Adrenal gland (tissue), 12 donors: ENCODE measurements around the gene ZNF428. TPM values are rescaled to one million over a fixed set of nuclear protein-coding genes. Genes with fewer than 3 reads are reported as not detected.

Experiments
- DNase-seq, 7 donors: peaks; one replicate each; pipeline ENCODE4 v3.0.0-alpha.2; 2019 to 2020
- H3K27ac ChIP-seq, 5 donors: fragments of 200-600 bp; sonication (generic) in 4 of 5; 1 replicate in 3 of 5; 2 replicates in 2 of 5; pipeline versions ENCODE4 v1.5.1 to v1.8.0; 2016 to 2020; ENCODE audit warnings: mild to moderate bottlenecking in 1 of 5
- H3K27me3 ChIP-seq: fragments of 200-600 bp; 2 replicates; pipeline ENCODE4 v1.8.0; 2021
- H3K36me3 ChIP-seq, 2 donors: fragments of 200-600 bp; replicated peaks in 1 of 2; 1 replicate in 1 of 2; 2 replicates in 1 of 2; pipeline versions ENCODE4 v1.5.1 to v1.8.0; 2018 to 2022
- H3K4me1 ChIP-seq, 2 donors: fragments of 200-600 bp; replicated peaks in 1 of 2; 1 replicate in 1 of 2; 2 replicates in 1 of 2; pipeline versions ENCODE4 v1.5.1 to v1.8.0; 2018 to 2021
- H3K4me3 ChIP-seq, 4 donors: fragments of 200-600 bp; sonication (generic) in 3 of 4; one replicate each; pipeline ENCODE4 v1.5.1; 2016 to 2018
- H3K9me3 ChIP-seq, 3 donors: fragments of 200-600 bp; sonication (generic) in 1 of 3; replicated peaks in 1 of 3; 1 replicate in 2 of 3; 2 replicates in 1 of 3; pipeline versions ENCODE4 v1.5.1 to v1.8.0; 2016 to 2021
- CTCF ChIP-seq, 6 experiments: fragments of 450-650 bp in 4 of 6; fragments of 200-600 bp in 2 of 6; sonication (generic) in 1 of 6; IDR thresholded peaks; 1 replicate in 5 of 6; 2 replicates in 1 of 6; pipeline versions ENCODE4 v1.5.1 to v1.8.0; 2016 to 2021; ENCODE audit warnings: antibody characterized with exemption in 6 of 6, mild to moderate bottlenecking in 2 of 6, moderate library complexity in 1 of 6
- POLR2A ChIP-seq, 2 donors: fragments of 450-650 bp; IDR thresholded peaks; one replicate each; pipeline ENCODE4 v1.6.1; 2017; ENCODE audit warnings: antibody characterized with exemption in 2 of 2, mild to moderate bottlenecking in 2 of 2, moderate library complexity in 1 of 2
- WGBS, 4 donors: extraction: QIAGEN DNeasy Blood & Tissue Kit in 2 of 4; methylation state at CpG; one replicate each; pipeline versions ENCODE4 v1.1.5 to v1.1.7; 2013 to 2017; 5-methylcytosine and 5-hydroxymethylcytosine counted together
- intact Hi-C, 2 donors: fragments of 100-400 bp; cut with DNase I; formaldehyde crosslinking; loops; one replicate each; pipeline versions ENCODE4 v1.14.1 to v1.15.0; 2022 to 2023
- polyA plus RNA-seq, 3 donors: library from polyadenylated mRNA; stranded (reverse); fragments of 200-250 nt in 2 of 3; fragments of 350-450 nt in 1 of 3; fragmentation: Illumina TruSeq in 1 of 3; extraction: RNeasy Lipid Tissue Mini Kit (QIAGEN cat#74804) in 1 of 3; gene quantifications; one replicate each; pipeline ENCODE4 v1.2.3, GENCODE V29; 2013 to 2014
- total RNA-seq, 9 donors: library from RNA; depleted of rRNA in 4 of 9; stranded (reverse); fragments of >200 nt in 4 of 9; fragments of 120-200 nt in 1 of 9; fragmentation: NEBNext Ultra II Directional in 1 of 9; extraction: Animal tissue kit (Norgen Biotek cat#: 25700) in 1 of 9; gene quantifications; one replicate each; pipeline versions ENCODE4 v1.1.0 to v1.2.4, GENCODE V29; 2013 to 2023
- donor health status: healthy with polysubstance abuse.
- donor health status: Bipolar disorder and iron deficiency.
- donor health status: DM: yes; HTN: yes; CAD: no.
- donor health status: DM: no; HTN: no; CAD: no.
- donor health status: DM: no; HTN: no; CAD: no.
- donor health status: DM: yes; HTN: yes; CAD: no.

Gene ZNF428
- total and polyA plus RNA-seq, 12 donors, result 10.3 to 214 (median 58.8) TPM

GRCh38 chr19:43660301-43660970, 41.0 kb upstream of the ZNF428 start:
- WGBS, 4 donors, result 78 to 80% (median 78%) methylated on average over 6 to 7 of the region's 7 CpGs
- Histone ChIP-seq H3K9me3 (no peaks in the 10 kb centered on the region), H3K4me1 (no peaks in the 10 kb centered on the region), H3K27me3 (no peaks in the 10 kb centered on the region), H3K27ac (no peak overlapping the region), H3K36me3 (no peaks in the 10 kb centered on the region), H3K4me3 (no peak overlapping the region)
- intact Hi-C loops, result no loop called here
- no peak for TF ChIP-seq CTCF (IDR thresholded peaks at IDR 0.05)
- TF ChIP-seq POLR2A (IDR thresholded peaks at IDR 0.05), result no peak
- no peak for DNase-seq

GRCh38 chr19:43658494-43658893, 39.1 kb upstream of the ZNF428 start:
- Histone ChIP-seq H3K27ac (no peak overlapping the region), H3K4me3 (no peak overlapping the region), H3K4me1 (no peaks in the 10 kb centered on the region), H3K27me3 (no peaks in the 10 kb centered on the region), H3K36me3 (no peaks in the 10 kb centered on the region), H3K9me3 (no peaks in the 10 kb centered on the region)
- DNase-seq, result no peak
- WGBS, 4 donors, result 91 to 94% (median 93%) methylated on average over 8 of the region's 8 CpGs
- intact Hi-C loops, result loop anchor here (10.0 kb wide), 3 partner anchors 54 to 204 kb away; partner anchors contain the start of genes IRGQ (in 1 of the 2) and ZNF576 (in 1 of the 2)
- no peak for TF ChIP-seq POLR2A (IDR thresholded peaks at IDR 0.05)
- no peak for TF ChIP-seq CTCF (IDR thresholded peaks at IDR 0.05)

GRCh38 chr19:43658001-43658400, 38.6 kb upstream of the ZNF428 start:
- H3K27ac ChIP-seq, result no peak overlapping the region
- H3K9me3 ChIP-seq, result no peaks in the 10 kb centered on the region
- H3K36me3 ChIP-seq, result no peaks in the 10 kb centered on the region
- intact Hi-C loops, result loop anchor here (10.0 kb wide), 3 partner anchors 53 to 203 kb away; partner anchors contain the start of genes IRGQ (in 1 of the 2) and ZNF576 (in 1 of the 2)
- no peak for TF ChIP-seq CTCF (IDR thresholded peaks at IDR 0.05)
- TF ChIP-seq POLR2A (IDR thresholded peaks at IDR 0.05), result no peak
- H3K27me3 ChIP-seq, result no peaks in the 10 kb centered on the region
- 83 to 100% (median 89%) methylated on average over 2 of the region's 2 CpGs for WGBS, 4 donors
- H3K4me3 ChIP-seq, result no peak overlapping the region
- no peaks in the 10 kb centered on the region for H3K4me1 ChIP-seq
- DNase-seq, result no peak

GRCh38 chr19:43656436-43656835, 37.0 kb upstream of the ZNF428 start:
- Histone ChIP-seq H3K4me1 (no peaks in the 10 kb centered on the region), H3K4me3 (no peak overlapping the region), H3K27me3 (no peaks in the 10 kb centered on the region), H3K36me3 (peaks cover 0 to 3% of the 10 kb centered on the region in 2 donors), H3K27ac (no peak overlapping the region), H3K9me3 (no peaks in the 10 kb centered on the region)
- no peak for TF ChIP-seq POLR2A (IDR thresholded peaks at IDR 0.05)
- TF ChIP-seq CTCF (IDR thresholded peaks at IDR 0.05), result no peak
- no peak for DNase-seq
- 95 to 100% (median 98%) methylated on average over 1 to 6 of the region's 6 CpGs for WGBS, 4 donors
- intact Hi-C loops, result loop anchor here (10.0 kb wide), 3 partner anchors 52 to 202 kb away; partner anchors contain the start of genes IRGQ (in 1 of the 2) and ZNF576 (in 1 of the 2)
